Mesenchymal stem cell (in vitro differentiated cells and primary cell): ENCODE measurements around the gene FYB2.

Source experiments
- DNase-seq: peaks from one replicate; pipeline ENCODE4 v3.0.0-alpha.2; 2013
- H2AFZ ChIP-seq: one replicate; pipeline ENCODE4 v1.6.1; 2013; ENCODE audit warnings: low read depth, mild to moderate bottlenecking, control low read depth, inconsistent platforms, low read length, moderate library complexity
- H2AK5ac ChIP-seq: 2 replicates; pipeline ENCODE4 v1.6.1; 2013; ENCODE audit warnings: low read length, moderate library complexity, mild to moderate bottlenecking, inconsistent platforms; ENCODE audit not compliant: severe bottlenecking
- H2BK120ac ChIP-seq: one replicate; pipeline ENCODE4 v1.6.1; 2013; ENCODE audit warnings: low read depth, mild to moderate bottlenecking, inconsistent platforms, low read length, moderate library complexity
- H2BK12ac ChIP-seq, 2 experiments: one replicate each; pipeline ENCODE4 v1.6.1; 2013; ENCODE audit warnings: inconsistent platforms in 2 of 2, low read length in 2 of 2, mild to moderate bottlenecking in 2 of 2, moderate library complexity in 2 of 2, control low read depth in 1 of 2
- H2BK15ac ChIP-seq: one replicate; pipeline ENCODE4 v1.6.1; 2013; ENCODE audit warnings: mild to moderate bottlenecking, low read depth, inconsistent platforms; ENCODE audit not compliant: poor library complexity, severe bottlenecking
- H2BK5ac ChIP-seq: 2 replicates; pipeline ENCODE4 v1.6.1; 2013; ENCODE audit warnings: low read depth, mild to moderate bottlenecking, low read length, control low read depth, inconsistent platforms; ENCODE audit not compliant: poor library complexity, severe bottlenecking
- H3K14ac ChIP-seq, 2 experiments: one replicate each; pipeline ENCODE4 v1.6.1; 2013; ENCODE audit warnings: inconsistent platforms in 2 of 2, low read length in 2 of 2, control low read depth in 1 of 2, mild to moderate bottlenecking in 1 of 2, moderate library complexity in 1 of 2
- H3K18ac ChIP-seq, 2 experiments: one replicate each; pipeline ENCODE4 v1.6.1; 2013; ENCODE audit warnings: inconsistent platforms in 2 of 2, low read length in 2 of 2, control low read depth in 1 of 2, low read depth in 1 of 2, mild to moderate bottlenecking in 1 of 2
- H3K23ac ChIP-seq, 2 experiments: one replicate each; pipeline ENCODE4 v1.6.1; 2013; ENCODE audit warnings: inconsistent platforms in 2 of 2, low read length in 2 of 2, mild to moderate bottlenecking in 2 of 2, moderate library complexity in 2 of 2, control low read depth in 1 of 2
- H3K27ac ChIP-seq: 2 replicates; pipeline ENCODE4 v1.5.1; 2013; ENCODE audit warnings: mild to moderate bottlenecking, moderate library complexity, low read length, control low read depth, inconsistent platforms; ENCODE audit not compliant: poor library complexity, severe bottlenecking
- H3K27me3 ChIP-seq, 2 experiments: 2 replicates each; pipeline versions ENCODE4 v1.6.1 to v1.7.0; 2013; ENCODE audit warnings: low read length in 2 of 2, mild to moderate bottlenecking in 2 of 2, moderate library complexity in 2 of 2, control low read depth in 1 of 2, inconsistent platforms in 1 of 2; ENCODE audit not compliant: control insufficient read depth in 1 of 2, insufficient read depth in 1 of 2
- H3K36me3 ChIP-seq, 2 experiments: 2 replicates each; pipeline versions ENCODE4 v1.6.1 to v1.7.0; 2013; ENCODE audit warnings: low read length in 2 of 2, control low read depth in 1 of 2, inconsistent platforms in 1 of 2, low read depth in 1 of 2, mild to moderate bottlenecking in 1 of 2; ENCODE audit not compliant: insufficient read depth in 2 of 2, control insufficient read depth in 1 of 2
- H3K4ac ChIP-seq, 2 experiments: one replicate each; pipeline ENCODE4 v1.6.1; 2013; ENCODE audit warnings: inconsistent platforms in 2 of 2, low read length in 2 of 2, mild to moderate bottlenecking in 2 of 2, moderate library complexity in 2 of 2, control low read depth in 1 of 2, low read depth in 1 of 2
- H3K4me1 ChIP-seq: 2 replicates; pipeline ENCODE4 v1.6.1; 2013; ENCODE audit warnings: low read depth, low read length, control low read depth; ENCODE audit not compliant: control insufficient read depth, insufficient read depth
- H3K4me2 ChIP-seq: 2 replicates; pipeline ENCODE4 v1.6.1; 2013; ENCODE audit warnings: low read length, mild to moderate bottlenecking, inconsistent platforms; ENCODE audit not compliant: poor library complexity, severe bottlenecking
- H3K4me3 ChIP-seq, 2 experiments: 2 replicates each; pipeline versions ENCODE4 v1.5.1 to v1.7.0; 2013; ENCODE audit warnings: low read length in 2 of 2, mild to moderate bottlenecking in 2 of 2, control low read depth in 1 of 2, low read depth in 1 of 2; ENCODE audit not compliant: insufficient read depth in 1 of 2
- H3K79me1 ChIP-seq: replicated peaks from 2 replicates; pipeline ENCODE4 v1.6.1; 2013; ENCODE audit warnings: mild to moderate bottlenecking, control low read depth, low read length, inconsistent platforms; ENCODE audit not compliant: poor library complexity, severe bottlenecking
- H3K9ac ChIP-seq: 2 replicates; pipeline ENCODE4 v1.7.0; 2013; ENCODE audit warnings: mild to moderate bottlenecking, low read length, moderate library complexity
- H3K9me3 ChIP-seq: 2 replicates; pipeline ENCODE4 v1.7.0; 2013; ENCODE audit warnings: mild to moderate bottlenecking, low read length; ENCODE audit not compliant: control insufficient read depth
- H4K8ac ChIP-seq: one replicate; pipeline ENCODE4 v1.6.1; 2013; ENCODE audit warnings: inconsistent platforms, mild to moderate bottlenecking, low read length, moderate library complexity
- H4K91ac ChIP-seq: one replicate; pipeline ENCODE4 v1.6.1; 2013; ENCODE audit warnings: mild to moderate bottlenecking, low read length, inconsistent platforms
- WGBS: methylation state at CpG from one replicate; pipeline ENCODE4 v1.1.7; 2013; ENCODE audit warnings: mixed read lengths; 5-methylcytosine and 5-hydroxymethylcytosine counted together

Gene FYB2

DNA sequence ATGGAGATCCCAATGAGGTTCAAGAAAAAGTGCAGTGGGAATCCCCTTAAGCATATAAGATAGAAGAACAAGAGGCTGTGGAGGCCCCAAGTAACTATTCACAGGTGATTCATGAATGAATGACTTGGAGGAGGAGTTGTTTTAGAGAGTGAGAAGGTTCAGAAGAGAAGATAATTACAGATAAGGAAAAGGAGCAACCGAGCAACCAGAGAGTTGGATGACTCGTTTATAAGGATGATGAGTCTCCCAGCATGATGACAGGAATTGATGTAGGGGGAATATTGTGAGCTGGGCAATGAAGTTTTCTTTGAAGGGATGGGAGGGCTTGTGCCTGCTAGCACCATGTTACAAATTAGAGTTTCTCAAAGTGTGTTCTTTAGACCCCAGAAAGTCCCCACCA, 45.2 kb upstream of the FYB2 start:
- H3K27me3 ChIP-seq = no peaks in the 10 kb centered on the region
- H3K27ac ChIP-seq = no peak overlapping the region
- H3K4me1 ChIP-seq = no peaks in the 10 kb centered on the region
- no peak overlapping the region for H2AFZ ChIP-seq
- no peak overlapping the region for H3K23ac ChIP-seq
- no peak overlapping the region for H2BK12ac ChIP-seq
- WGBS = 41% methylated on average over 2 of the region's 2 CpGs
- H3K9me3 ChIP-seq = no peaks in the 10 kb centered on the region
- DNase-seq = no peak
- no peaks in the 10 kb centered on the region for H3K79me1 ChIP-seq
- no peak overlapping the region for H3K9ac ChIP-seq
- H4K8ac ChIP-seq = no peak overlapping the region
- no peak overlapping the region for H3K18ac ChIP-seq
- H3K4ac ChIP-seq = no peak overlapping the region
- H2BK15ac ChIP-seq = no peak overlapping the region
- H3K36me3 ChIP-seq = no peaks in the 10 kb centered on the region
- no peak overlapping the region for H2AK5ac ChIP-seq
- H4K91ac ChIP-seq = no peak overlapping the region
- no peak overlapping the region for H3K14ac ChIP-seq
- no peak overlapping the region for H2BK5ac ChIP-seq
- H3K4me2 ChIP-seq = no peak overlapping the region
- no peak overlapping the region for H3K4me3 ChIP-seq
- H2BK120ac ChIP-seq = no peak overlapping the region

DNA sequence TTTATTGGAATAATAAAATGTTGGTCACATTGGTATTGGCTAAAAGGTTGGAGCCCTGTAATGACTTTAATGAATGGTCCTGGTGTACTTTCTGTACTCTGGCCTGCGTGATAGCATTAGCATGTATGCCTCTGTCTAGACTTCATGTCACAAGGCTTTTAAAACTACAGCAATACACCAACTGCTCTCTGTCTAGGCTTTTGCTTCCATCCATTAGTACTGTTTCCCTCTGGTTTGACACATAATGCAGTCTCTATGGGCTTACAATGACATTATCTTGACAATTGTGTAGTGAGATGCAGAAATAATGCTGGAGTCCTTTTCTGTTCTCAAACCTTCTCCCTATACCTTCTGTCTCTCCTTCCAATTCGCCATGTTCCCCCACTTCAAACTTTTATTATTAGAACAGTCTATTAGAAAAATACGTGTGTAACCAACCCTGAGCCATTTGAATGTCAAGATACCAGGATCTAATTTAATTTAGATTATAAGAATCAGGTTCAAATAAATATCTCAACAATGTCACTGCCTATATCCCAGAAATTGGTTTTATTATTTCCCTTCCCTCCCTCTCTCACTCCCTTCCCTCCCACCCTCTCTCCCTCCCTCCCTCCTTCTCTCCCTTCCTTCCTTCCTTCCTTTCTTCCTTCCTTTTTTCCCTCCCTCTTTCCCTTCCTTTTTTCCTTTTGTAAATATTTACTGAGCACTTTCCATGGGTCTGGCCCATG, 44.2 kb upstream of the FYB2 start:
- 67% methylated on average over 2 of the region's 3 CpGs for WGBS
- Histone ChIP-seq H2AFZ (no peak overlapping the region), H3K23ac (no peak overlapping the region), H3K27me3 (no peaks in the 10 kb centered on the region), H3K4me2 (no peak overlapping the region), H3K14ac (no peak overlapping the region), H3K4me1 (no peaks in the 10 kb centered on the region), H3K4me3 (no peak overlapping the region), H3K18ac (no peak overlapping the region), H3K79me1 (no peaks in the 10 kb centered on the region), H2BK12ac (no peak overlapping the region), H3K36me3 (no peaks in the 10 kb centered on the region), H3K9me3 (no peaks in the 10 kb centered on the region), H2AK5ac (no peak overlapping the region), H2BK120ac (no peak overlapping the region), H2BK15ac (no peak overlapping the region), H4K8ac (no peak overlapping the region), H3K27ac (no peak overlapping the region), H2BK5ac (no peak overlapping the region), H3K4ac (no peak overlapping the region), H4K91ac (no peak overlapping the region), H3K9ac (no peak overlapping the region)
- DNase-seq = no peak

DNA sequence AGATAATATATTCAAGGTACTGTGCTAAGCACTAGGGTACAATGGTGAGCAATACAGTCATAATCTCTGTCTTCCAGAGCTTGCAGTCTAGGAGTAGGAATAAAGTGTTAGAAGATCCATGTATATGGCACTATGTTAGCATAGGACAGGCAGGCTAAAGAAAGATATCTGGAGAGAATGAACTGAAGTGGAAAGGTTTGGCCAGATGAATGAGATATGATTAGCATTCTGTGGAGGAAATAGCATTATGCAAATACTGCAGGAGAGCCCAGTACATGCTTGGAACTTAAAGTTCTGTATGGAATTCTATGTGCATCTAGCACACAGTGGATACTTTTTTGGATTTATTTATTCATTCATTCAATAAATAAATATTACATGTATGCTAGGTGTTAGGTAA, 40.1 kb upstream of the FYB2 start:
- Histone ChIP-seq H2BK12ac (no peak overlapping the region), H3K4me1 (no peaks in the 10 kb centered on the region), H4K8ac (no peak overlapping the region), H3K18ac (no peak overlapping the region), H3K9ac (no peak overlapping the region), H3K4ac (no peak overlapping the region), H2BK5ac (no peak overlapping the region), H3K4me3 (no peak overlapping the region), H3K9me3 (no peaks in the 10 kb centered on the region), H3K27ac (no peak overlapping the region), H3K79me1 (no peaks in the 10 kb centered on the region), H3K23ac (no peak overlapping the region), H2BK15ac (no peak overlapping the region), H2AFZ (no peak overlapping the region), H3K27me3 (no peaks in the 10 kb centered on the region), H2BK120ac (no peak overlapping the region), H3K4me2 (no peak overlapping the region), H3K36me3 (no peaks in the 10 kb centered on the region), H4K91ac (no peak overlapping the region), H3K14ac (no peak overlapping the region), H2AK5ac (no peak overlapping the region)
- no peak for DNase-seq

DNA sequence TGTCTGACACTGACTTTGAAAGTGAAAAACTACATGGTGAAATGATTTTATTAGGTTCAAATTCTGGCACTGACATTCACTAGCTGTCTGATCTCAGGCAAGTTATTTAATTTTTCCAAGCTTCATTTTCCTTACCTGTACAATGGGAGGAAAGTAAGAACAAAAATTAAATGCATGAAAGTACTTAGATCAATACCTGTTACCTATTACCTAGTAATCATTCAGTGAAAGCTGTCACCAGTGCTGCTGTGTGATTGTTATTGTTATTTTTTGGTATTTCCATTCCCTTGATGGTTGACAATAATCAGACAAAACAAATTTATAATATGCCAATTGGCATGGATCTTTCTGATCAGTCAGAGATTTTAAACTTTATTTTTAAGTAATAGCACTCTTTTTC, 37.0 kb upstream of the FYB2 start:
- H3K9ac ChIP-seq = no peak overlapping the region
- no peak overlapping the region for H2AK5ac ChIP-seq
- no peak overlapping the region for H3K23ac ChIP-seq
- H3K27me3 ChIP-seq = no peaks in the 10 kb centered on the region
- no peak for DNase-seq
- H3K27ac ChIP-seq = no peak overlapping the region
- no peak overlapping the region for H3K14ac ChIP-seq
- no peak overlapping the region for H3K4ac ChIP-seq
- H2BK5ac ChIP-seq = no peak overlapping the region
- no peaks in the 10 kb centered on the region for H3K79me1 ChIP-seq
- no peak overlapping the region for H3K18ac ChIP-seq
- H2AFZ ChIP-seq = no peak overlapping the region
- no peaks in the 10 kb centered on the region for H3K9me3 ChIP-seq
- H3K4me2 ChIP-seq = no peak overlapping the region
- no peak overlapping the region for H4K8ac ChIP-seq
- H2BK15ac ChIP-seq = no peak overlapping the region
- no peak overlapping the region for H2BK12ac ChIP-seq
- no peaks in the 10 kb centered on the region for H3K4me1 ChIP-seq
- H4K91ac ChIP-seq = no peak overlapping the region
- H3K4me3 ChIP-seq = no peak overlapping the region
- no peaks in the 10 kb centered on the region for H3K36me3 ChIP-seq
- no peak overlapping the region for H2BK120ac ChIP-seq
